IgD-negative memory B cell (primary cell): Measurements from ENCODE around the gene ANKRD11. TPM values are rescaled to one million over a fixed set of nuclear protein-coding genes. Genes with fewer than 3 reads are reported as not detected.
"Not testable (repeated sequence)": the region's sequence is repeated elsewhere in the genome, so short reads cannot be mapped to it uniquely, and the experiment has no call there.

ENCODE experiments used
- H3K27ac Mint-ChIP-seq, 3 donors: one replicate each; pipeline ENCODE4 v1.8.0; 2020 to 2022; ENCODE audit warnings: mild to moderate bottlenecking in 3 of 3, mixed read lengths in 3 of 3, moderate library complexity in 1 of 3
- H3K27me3 Mint-ChIP-seq: one replicate; pipeline ENCODE4 v1.8.0; 2021; ENCODE audit warnings: mixed read lengths
- H3K36me3 Mint-ChIP-seq: one replicate; pipeline ENCODE4 v1.8.0; 2020; ENCODE audit warnings: mild to moderate bottlenecking, mixed read lengths
- H3K4me1 Mint-ChIP-seq, 3 donors: one replicate each; pipeline ENCODE4 v1.8.0; 2020 to 2022; ENCODE audit warnings: mixed read lengths in 3 of 3, mild to moderate bottlenecking in 1 of 3
- H3K4me3 Mint-ChIP-seq, 4 donors: one replicate each; pipeline ENCODE4 v1.8.0; 2020 to 2022; ENCODE audit warnings: mild to moderate bottlenecking in 4 of 4, mixed read lengths in 4 of 4, moderate library complexity in 3 of 4
- H3K9me3 Mint-ChIP-seq, 3 donors: one replicate each; pipeline ENCODE4 v1.8.0; 2020 to 2021; ENCODE audit warnings: mixed read lengths in 3 of 3, mild to moderate bottlenecking in 1 of 3
- polyA plus RNA-seq: library from polyadenylated mRNA; unstranded; fragments of 300-500 nt; fragmentation: Illumina TruSeq; gene quantifications from one replicate; pipeline ENCODE4 v1.2.3, GENCODE V29; 2021

Gene ANKRD11
- polyA plus RNA-seq, 1 donor from 2014 or later = 11.6 TPM

- Mint-ChIP-seq H3K27me3 (no peaks in the 10 kb centered on the region), H3K27ac (peak overlapping the region in 1 of 3 donors; percentile 52), H3K36me3 (no peaks in the 10 kb centered on the region), H3K4me3 (peak overlapping the region in 1 of 4 donors; percentile 43), H3K4me1 (peaks cover 36 to 55% (median 47%) of the 10 kb centered on the region in 3 donors), H3K9me3 (no peaks in the 10 kb centered on the region)
Measured at GRCh38 chr16:89368604-89369249, 121.6 kb downstream of the ANKRD11 start.

DNA sequence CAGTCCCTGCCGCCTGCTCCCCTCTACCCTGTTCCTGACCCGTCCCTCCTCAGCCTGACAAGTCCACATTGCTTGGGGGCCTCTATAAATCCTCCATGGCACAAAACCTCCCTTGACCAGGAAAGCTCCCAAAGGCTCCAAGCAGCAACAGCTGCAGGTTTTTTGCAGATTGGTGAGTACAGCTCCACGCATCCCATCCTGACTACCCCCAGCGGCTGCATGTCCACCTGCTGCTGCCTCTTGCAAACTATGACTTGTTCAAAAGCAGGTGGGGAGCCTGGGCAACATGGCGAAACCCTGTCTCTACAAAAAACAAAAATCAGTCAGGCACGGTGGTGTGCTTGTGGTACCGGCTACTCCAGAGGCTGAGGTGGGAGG is 122.8 kb downstream of the ANKRD11 start:
- no peaks in the 10 kb centered on the region for H3K9me3 Mint-ChIP-seq
- H3K36me3 Mint-ChIP-seq = no peaks in the 10 kb centered on the region
- H3K4me1 Mint-ChIP-seq = peaks cover 38 to 52% (median 51%) of the 10 kb centered on the region in 3 donors
- peak overlapping the region in 1 of 3 donors; percentile 39 for H3K27ac Mint-ChIP-seq
- H3K27me3 Mint-ChIP-seq = no peaks in the 10 kb centered on the region
- no peak overlapping the region for H3K4me3 Mint-ChIP-seq

- Mint-ChIP-seq H3K4me1 (peaks cover 45 to 57% (median 56%) of the 10 kb centered on the region in 3 donors), H3K4me3 (peak overlapping the region in 1 of 4 donors; percentile 60)
Measured at GRCh38 chr16:89366561-89367537, 123.5 kb downstream of the ANKRD11 start.

DNA sequence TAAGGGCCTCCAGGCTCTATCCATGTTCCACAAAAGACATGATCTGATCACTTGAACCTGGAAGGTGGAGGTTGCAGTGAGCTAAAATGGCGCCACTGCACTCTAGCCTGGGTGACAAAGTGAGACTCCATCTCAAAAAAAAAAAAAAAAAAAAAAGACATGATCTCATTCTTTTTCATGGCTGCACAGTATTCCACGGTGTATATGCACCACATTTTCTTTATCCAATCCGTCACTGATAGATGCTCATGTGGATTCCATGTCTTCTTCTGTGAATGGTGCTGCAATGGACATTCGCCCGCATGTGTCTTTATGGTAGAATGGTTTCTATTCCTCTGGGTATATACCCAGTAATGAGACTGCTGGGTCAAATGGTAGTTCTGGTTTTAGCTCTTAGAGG is 124.4 kb downstream of the ANKRD11 start:
- Mint-ChIP-seq H3K4me1 (peaks cover 50 to 63% (median 62%) of the 10 kb centered on the region in 3 donors), H3K4me3 (no peak overlapping the region), H3K27ac (no peak overlapping the region), H3K9me3 (no peaks in the 10 kb centered on the region), H3K36me3 (no peaks in the 10 kb centered on the region), H3K27me3 (no peaks in the 10 kb centered on the region)

More at GRCh38 chr16:89366561-89367537, 123.5 kb downstream of the ANKRD11 start:
- no peaks in the 10 kb centered on the region for H3K36me3 Mint-ChIP-seq
- H3K27ac Mint-ChIP-seq = no peak overlapping the region
- no peaks in the 10 kb centered on the region for H3K9me3 Mint-ChIP-seq
- H3K27me3 Mint-ChIP-seq = no peaks in the 10 kb centered on the region

- Mint-ChIP-seq H3K9me3 (no peaks in the 10 kb centered on the region), H3K36me3 (no peaks in the 10 kb centered on the region), H3K4me3 (peak overlapping the region in 1 of 4 donors; percentile 60), H3K4me1 (peaks cover 56 to 68% (median 64%) of the 10 kb centered on the region in 3 donors), H3K27me3 (no peaks in the 10 kb centered on the region), H3K27ac (peak overlapping the region in 1 of 3 donors; percentile 65)
Measured at GRCh38 chr16:89365044-89365467, 125.3 kb downstream of the ANKRD11 start.

- H3K27ac Mint-ChIP-seq = peak overlapping the region in 1 of 3 donors; percentile 65
- H3K4me3 Mint-ChIP-seq = no peak overlapping the region
- peaks cover 53 to 66% (median 63%) of the 10 kb centered on the region in 3 donors for H3K4me1 Mint-ChIP-seq
- no peaks in the 10 kb centered on the region for H3K9me3 Mint-ChIP-seq
- H3K36me3 Mint-ChIP-seq = no peaks in the 10 kb centered on the region
- no peaks in the 10 kb centered on the region for H3K27me3 Mint-ChIP-seq
Measured at GRCh38 chr16:89364606-89365005, 125.8 kb downstream of the ANKRD11 start.

GRCh38 chr16:89363621-89364393 is 126.6 kb downstream of the ANKRD11 start:
- no peaks in the 10 kb centered on the region for H3K27me3 Mint-ChIP-seq
- no peaks in the 10 kb centered on the region for H3K36me3 Mint-ChIP-seq
- H3K27ac Mint-ChIP-seq = peak overlapping the region in 1 of 3 donors; percentile 65
- H3K4me3 Mint-ChIP-seq = peak overlapping the region in 2 of 4 donors; percentile 25 to 76
- H3K9me3 Mint-ChIP-seq = no peaks in the 10 kb centered on the region
- H3K4me1 Mint-ChIP-seq = peaks cover 52 to 64% (median 60%) of the 10 kb centered on the region in 3 donors

DNA sequence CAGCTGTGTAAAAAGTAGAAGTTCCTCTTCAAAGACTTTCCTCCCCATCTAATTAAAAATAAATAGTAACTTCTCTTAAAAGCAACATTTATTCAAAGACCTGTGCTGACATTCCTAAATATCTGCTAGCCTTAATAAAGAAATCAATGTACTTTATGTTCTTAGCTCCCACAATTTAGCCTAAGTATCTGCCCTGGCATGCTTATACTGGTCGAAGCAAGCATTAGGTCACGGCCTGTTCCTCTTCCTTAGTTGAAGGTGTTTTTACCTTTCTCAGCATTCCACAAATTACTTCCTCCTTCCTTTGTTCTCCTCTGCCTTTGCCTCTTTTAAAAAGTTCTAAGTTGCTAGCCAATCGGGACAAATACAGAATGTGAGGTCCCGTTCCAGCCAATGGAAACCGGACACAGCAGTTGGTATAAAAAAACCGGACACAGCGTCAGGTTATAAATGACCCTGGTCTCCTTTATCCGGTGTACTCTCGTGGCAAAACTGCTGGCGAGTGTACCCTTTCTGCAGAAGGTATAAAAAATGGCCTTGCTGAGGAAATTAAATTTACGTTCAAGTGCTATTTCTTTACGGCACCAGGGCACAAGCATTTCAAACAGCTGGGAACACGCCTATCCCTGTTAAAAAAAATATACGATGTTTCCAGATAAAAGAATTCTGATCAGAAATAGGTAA is 127.7 kb downstream of the ANKRD11 start:
- H3K9me3 Mint-ChIP-seq, H3K36me3 Mint-ChIP-seq, H3K27me3 Mint-ChIP-seq: not testable (repeated sequence)
- H3K4me1 Mint-ChIP-seq = peaks cover 55 to 66% (median 63%) of the 10 kb centered on the region in 3 donors
- H3K27ac Mint-ChIP-seq = peak overlapping the region in 1 of 3 donors; percentile 47
- peak overlapping the region in 3 of 4 donors; percentile 2 to 82 (median 63) for H3K4me3 Mint-ChIP-seq

DNA sequence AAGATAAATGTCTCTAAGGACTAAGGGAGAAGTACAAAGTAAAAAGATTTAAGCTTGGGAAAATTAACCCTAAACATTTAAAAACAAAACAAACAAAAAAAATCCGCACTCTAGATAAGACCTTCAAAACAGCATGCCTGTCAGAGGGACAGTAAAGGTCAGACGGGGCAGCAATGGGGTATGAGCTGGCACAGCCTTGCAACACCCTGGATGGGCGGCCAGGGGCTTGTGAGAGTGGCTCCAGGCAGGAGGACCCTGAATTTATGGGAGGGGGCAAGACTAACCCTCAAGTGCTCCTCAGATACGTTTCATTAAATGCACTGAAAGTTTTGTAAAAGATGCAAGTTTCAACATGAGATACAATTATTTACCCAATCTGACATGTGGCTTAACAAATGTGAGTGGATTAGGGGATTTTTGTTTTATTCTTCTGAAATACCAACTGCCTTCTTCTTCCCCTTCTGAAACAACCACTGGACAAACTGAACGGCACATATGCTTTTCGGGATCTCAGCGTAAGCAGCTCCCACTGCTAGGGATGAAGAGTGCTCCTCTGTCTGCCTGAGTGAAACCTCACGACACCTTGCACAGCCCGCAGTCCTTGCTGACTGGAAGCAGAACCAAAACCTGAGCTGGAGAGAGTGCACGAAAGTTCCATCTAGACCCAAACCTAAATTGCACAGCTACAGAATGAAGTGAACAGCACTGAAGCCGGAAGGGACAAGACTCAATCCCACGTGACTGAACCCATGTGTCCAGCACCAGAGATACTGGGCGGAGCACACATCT is 128.4 kb downstream of the ANKRD11 start:
- Mint-ChIP-seq H3K4me3 (peak overlapping the region; percentile 26 to 82 (median 48)), H3K36me3 (peaks cover under 1% of the 10 kb centered on the region), H3K27ac (peak overlapping the region in 2 of 3 donors; percentile 88 to 95), H3K9me3 (no peaks in the 10 kb centered on the region), H3K27me3 (no peaks in the 10 kb centered on the region), H3K4me1 (peaks cover 57 to 73% (median 66%) of the 10 kb centered on the region in 3 donors)

GRCh38 chr16:89360760-89361435 is 129.5 kb downstream of the ANKRD11 start:
- peak overlapping the region; percentile 84 to 95 (median 88) for H3K27ac Mint-ChIP-seq
- H3K4me1 Mint-ChIP-seq = peaks cover 55 to 71% (median 66%) of the 10 kb centered on the region in 3 donors
- peak overlapping the region; percentile 34 to 82 (median 60) for H3K4me3 Mint-ChIP-seq
- no peaks in the 10 kb centered on the region for H3K27me3 Mint-ChIP-seq
- no peaks in the 10 kb centered on the region for H3K9me3 Mint-ChIP-seq
- H3K36me3 Mint-ChIP-seq = peaks cover 1% of the 10 kb centered on the region

DNA sequence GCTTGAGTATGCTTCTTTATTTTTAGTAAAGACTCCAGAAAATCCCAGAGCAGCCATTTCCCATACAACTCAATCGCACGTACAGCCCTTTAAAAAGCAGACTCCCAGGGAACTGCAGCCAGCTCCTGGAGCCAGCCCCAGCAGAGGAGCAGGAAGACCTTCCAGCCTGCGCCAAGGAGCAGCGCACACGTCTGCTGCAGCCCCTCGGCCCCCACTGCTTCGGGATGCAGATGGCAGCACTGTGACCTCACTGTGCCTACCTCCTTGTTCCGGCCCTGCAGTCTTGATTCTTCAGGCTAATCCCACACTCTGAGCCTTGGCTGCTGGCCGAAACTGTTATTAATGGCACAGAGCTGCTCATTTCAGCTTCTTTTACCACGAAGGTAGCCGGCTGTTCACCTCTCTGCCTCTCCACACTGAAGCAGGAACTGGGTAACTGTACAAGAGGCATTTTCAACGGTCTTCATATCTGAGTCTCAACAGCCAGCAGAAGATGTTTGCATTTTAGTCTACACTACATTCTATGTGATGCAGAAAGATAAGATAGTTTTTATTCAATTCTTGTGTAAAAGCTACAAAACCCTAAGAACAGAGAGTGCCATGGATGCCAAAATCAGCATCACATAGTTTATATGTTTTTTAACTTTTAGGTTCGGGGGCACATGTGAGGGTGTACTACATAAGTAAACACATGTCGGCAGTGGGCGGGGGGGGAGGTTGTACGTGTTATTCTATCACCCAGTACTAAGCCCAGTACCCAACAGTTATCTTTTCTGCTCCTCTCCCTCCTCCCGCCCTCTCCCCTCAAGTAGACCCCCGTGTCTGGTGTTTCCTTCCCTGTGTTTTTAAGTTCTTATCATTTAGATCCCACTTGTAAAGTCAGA is 130.9 kb downstream of the ANKRD11 start:
- Mint-ChIP-seq H3K4me1 (peaks cover 47 to 65% (median 64%) of the 10 kb centered on the region in 3 donors), H3K27ac (peak overlapping the region; percentile 15 to 63 (median 51)), H3K27me3 (no peaks in the 10 kb centered on the region), H3K4me3 (peak overlapping the region in 2 of 4 donors; percentile 49 to 51), H3K9me3 (no peaks in the 10 kb centered on the region), H3K36me3 (peaks cover 1% of the 10 kb centered on the region)
